DND-41 (cell line): ENCODE measurements around the gene PRR30.

Source experiments
- ATAC-seq: fragments of 200-7000 bp; cut with Tn5 transposase; 3 replicates; pipeline ENCODE4 v1.9.1; 2021; ENCODE audit warnings: low read depth; ENCODE audit not compliant: insufficient read depth
- DNase-seq: peaks from one replicate; pipeline ENCODE4 v3.0.0-alpha.2; 2020
- H2AFZ ChIP-seq: 2 replicates; pipeline ENCODE4 v1.6.0; 2012; ENCODE audit warnings: low read depth, low read length
- H3K27ac ChIP-seq: 2 replicates; pipeline ENCODE4 v1.5.1; 2012; ENCODE audit warnings: low read length, inconsistent platforms
- H3K27me3 ChIP-seq: fragments of 200-600 bp; sonication (generic); 2 replicates; pipeline ENCODE4 v1.6.0; 2012; ENCODE audit warnings: low read length, mild to moderate bottlenecking, inconsistent platforms; ENCODE audit not compliant: insufficient read depth, poor library complexity
- H3K36me3 ChIP-seq: 2 replicates; pipeline ENCODE4 v1.5.1; 2012; ENCODE audit warnings: low read length, inconsistent platforms; ENCODE audit not compliant: insufficient read depth
- H3K4me1 ChIP-seq: 2 replicates; pipeline ENCODE4 v1.5.1; 2012; ENCODE audit warnings: mild to moderate bottlenecking, low read length; ENCODE audit not compliant: insufficient read depth
- H3K4me2 ChIP-seq: 2 replicates; pipeline ENCODE4 v1.6.0; 2012; ENCODE audit warnings: mild to moderate bottlenecking, moderate library complexity, low read length, inconsistent platforms; ENCODE audit not compliant: insufficient read depth
- H3K4me3 ChIP-seq, 2 experiments: fragments of 200-600 bp in 1 of 2; shearing (Covaris generic) in 1 of 2; 2 replicates each; pipeline ENCODE4 v1.5.1; 2012 to 2016; ENCODE audit warnings: inconsistent platforms in 2 of 2, low read length in 2 of 2, mild to moderate bottlenecking in 2 of 2, low read depth in 1 of 2, moderate library complexity in 1 of 2
- H3K79me2 ChIP-seq: 2 replicates; pipeline ENCODE4 v1.6.0; 2012; ENCODE audit warnings: low read length, inconsistent platforms; ENCODE audit not compliant: insufficient read depth
- H3K9ac ChIP-seq: 2 replicates; pipeline ENCODE4 v1.6.0; 2012; ENCODE audit warnings: low read depth, mild to moderate bottlenecking, inconsistent platforms, low read length, moderate library complexity
- H3K9me3 ChIP-seq: 2 replicates; pipeline ENCODE4 v1.5.1; 2012; ENCODE audit warnings: low read length, moderate library complexity, mild to moderate bottlenecking, inconsistent platforms; ENCODE audit not compliant: insufficient read depth, severe bottlenecking
- H4K20me1 ChIP-seq: 2 replicates; pipeline ENCODE4 v1.6.0; 2012; ENCODE audit warnings: low read length; ENCODE audit not compliant: insufficient read depth
- CTCF ChIP-seq: IDR thresholded peaks from 2 replicates; pipeline ENCODE4 v1.5.1; 2012; ENCODE audit warnings: borderline replicate concordance, low read length, moderate library complexity, mild to moderate bottlenecking; ENCODE audit not compliant: poor library complexity, severe bottlenecking; ENCODE audit errors: extremely low read depth
- EZH2 ChIP-seq: IDR thresholded peaks from 3 replicates; pipeline ENCODE4 v1.6.1; 2012; ENCODE audit warnings: borderline replicate concordance, low read depth, mild to moderate bottlenecking, moderate library complexity, low read length, inconsistent platforms; ENCODE audit not compliant: severe bottlenecking

Gene PRR30

GRCh38 chr2:27109083-27109482, 30.1 kb downstream of the PRR30 start:
- Histone ChIP-seq H2AFZ (no peak overlapping the region), H3K79me2 (no peaks in the 10 kb centered on the region), H3K27ac (no peak overlapping the region), H3K36me3 (no peaks in the 10 kb centered on the region), H3K9ac (no peak overlapping the region), H3K4me3 (no peak overlapping the region), H3K4me1 (peaks cover 20% of the 10 kb centered on the region), H4K20me1 (no peaks in the 10 kb centered on the region), H3K27me3 (no peaks in the 10 kb centered on the region), H3K9me3 (no peaks in the 10 kb centered on the region), H3K4me2 (no peak overlapping the region)
- ATAC-seq: no peak
- DNase-seq: no peak
- TF ChIP-seq CTCF (no peak), EZH2 (no peak)

- Histone ChIP-seq H3K9ac (no peak overlapping the region), H2AFZ (no peak overlapping the region), H3K27ac (no peak overlapping the region), H3K36me3 (no peaks in the 10 kb centered on the region), H3K79me2 (no peaks in the 10 kb centered on the region), H4K20me1 (no peaks in the 10 kb centered on the region), H3K4me2 (no peak overlapping the region), H3K4me3 (no peak overlapping the region), H3K27me3 (no peaks in the 10 kb centered on the region), H3K4me1 (peaks cover 20% of the 10 kb centered on the region), H3K9me3 (no peaks in the 10 kb centered on the region)
- DNase-seq: no peak
- ATAC-seq: no peak
- TF ChIP-seq EZH2 (no peak), CTCF (no peak)
These were observed 31.0 kb downstream of the PRR30 start for GRCh38 chr2:27108221-27108620.

- no peak overlapping the region for H3K27ac ChIP-seq
- H3K4me2 ChIP-seq: no peak overlapping the region
- DNase-seq: no peak
- H3K9me3 ChIP-seq: no peaks in the 10 kb centered on the region
- no peak for ATAC-seq
- H3K79me2 ChIP-seq: no peaks in the 10 kb centered on the region
- H3K27me3 ChIP-seq: no peaks in the 10 kb centered on the region
- TF ChIP-seq EZH2: no peak
- no peak for TF ChIP-seq CTCF
- no peak overlapping the region for H3K4me3 ChIP-seq
- no peak overlapping the region for H3K9ac ChIP-seq
- H3K36me3 ChIP-seq: no peaks in the 10 kb centered on the region
- peaks cover 12% of the 10 kb centered on the region for H3K4me1 ChIP-seq
- no peak overlapping the region for H2AFZ ChIP-seq
- no peaks in the 10 kb centered on the region for H4K20me1 ChIP-seq
These were observed 33.2 kb downstream of the PRR30 start for GRCh38 chr2:27105981-27106380.

GRCh38 chr2:27102329-27102728, 36.9 kb downstream of the PRR30 start:
- DNase-seq (no peak), ATAC-seq (no peak)
- no peak overlapping the region for H3K4me2 ChIP-seq
- no peaks in the 10 kb centered on the region for H3K4me1 ChIP-seq
- H3K4me3 ChIP-seq: no peak overlapping the region
- no peaks in the 10 kb centered on the region for H3K79me2 ChIP-seq
- no peak overlapping the region for H3K9ac ChIP-seq
- TF ChIP-seq CTCF (no peak), EZH2 (no peak)
- no peak overlapping the region for H2AFZ ChIP-seq
- no peaks in the 10 kb centered on the region for H3K9me3 ChIP-seq
- 0 out of 2 replicates have a peak, but pooled peaks cover 3% of the 10 kb centered on the region for H4K20me1 ChIP-seq
- H3K27me3 ChIP-seq: no peaks in the 10 kb centered on the region
- H3K36me3 ChIP-seq: 0 out of 2 replicates have a peak, but pooled peaks cover 4% of the 10 kb centered on the region
- no peak overlapping the region for H3K27ac ChIP-seq
